NK-92 treated with Interleukin-12 subunit alpha and Interleukin-12 subunit beta, amount 100 ng/mL, for 24 hours (cell line): ENCODE results near the gene AQP7.
"Not testable (repeated sequence)": the region's sequence is repeated elsewhere in the genome, so short reads cannot be mapped to it uniquely, and the experiment has no call there.

Experiments used
- DNase-seq: peaks from one replicate; lab custom pipeline; 2025; lab: John Stamatoyannopoulos, UW

AQP7 gene

DNA sequence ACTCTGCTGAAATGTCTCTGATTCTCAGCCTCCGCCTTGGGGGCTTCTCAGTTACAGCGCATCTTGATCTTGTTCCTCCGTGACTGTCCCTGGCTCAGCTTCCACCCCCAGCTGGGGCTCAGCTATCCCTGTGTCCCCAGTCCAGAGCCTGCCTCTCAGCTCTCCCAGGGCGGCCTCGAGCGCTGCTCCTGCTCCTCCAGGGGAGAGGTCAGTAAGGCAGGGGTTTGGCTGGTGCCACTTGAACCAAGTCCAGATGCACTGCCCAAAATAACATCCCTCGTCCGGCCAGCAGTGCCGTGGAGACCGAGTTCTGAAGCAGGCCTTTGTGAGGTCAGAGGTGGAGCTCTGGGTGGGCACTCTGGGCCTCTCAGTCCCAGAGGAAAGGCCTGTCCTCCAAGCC, at the start of gene AQP7:
AQP7 (minus strand) TSS at position 198 of the 400 bp plus-strand sequence. CDS start 1,306 bp downstream, outside the sequence.
- not testable (repeated sequence) for DNase-seq

DNA sequence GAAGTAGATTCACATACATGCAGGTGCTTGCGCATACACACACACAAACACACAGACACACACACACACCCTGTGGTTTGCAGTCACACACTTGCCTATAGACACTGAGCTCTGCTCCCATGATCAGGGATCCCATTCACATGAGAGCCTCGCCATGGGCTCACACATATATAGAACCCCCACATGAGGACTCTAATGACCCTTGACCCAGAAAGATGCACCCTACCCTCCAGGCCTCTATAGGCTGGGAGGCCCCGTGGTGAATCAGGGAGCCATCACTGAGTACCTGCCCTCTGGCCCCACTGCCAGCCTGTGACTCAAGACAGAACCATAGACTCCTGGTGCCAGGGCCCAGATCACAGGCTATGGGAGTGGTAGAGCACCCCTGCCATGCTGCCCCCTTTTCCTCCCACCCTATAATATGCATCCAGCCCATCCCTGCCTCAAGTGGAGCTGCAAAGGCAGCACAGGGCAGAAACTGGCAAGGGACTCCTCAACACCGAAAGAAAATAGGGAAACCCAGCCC, 48.3 kb upstream of the AQP7 start:
- no peak for DNase-seq

DNA sequence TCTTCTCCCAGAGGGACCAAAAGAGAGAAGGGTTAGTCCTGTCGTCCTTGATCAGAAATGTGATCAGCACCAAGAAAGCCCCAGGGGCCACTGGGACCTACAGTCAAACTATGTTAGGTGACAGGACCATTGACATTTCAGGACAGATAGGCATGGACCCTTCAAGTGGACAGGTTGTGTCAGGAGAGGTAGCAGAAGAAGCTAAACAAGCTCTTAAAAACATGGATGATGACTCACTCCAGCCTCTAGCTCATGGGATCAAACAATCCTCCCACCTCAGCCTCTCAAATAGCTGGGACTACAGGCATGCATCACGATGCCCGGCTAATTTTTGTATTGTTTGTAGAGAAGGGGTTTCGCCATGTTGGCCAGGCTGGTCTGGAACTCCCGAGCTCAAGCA, 47.3 kb upstream of the AQP7 start:
- DNase-seq: no peak

GRCh38 chr9:33447799-33448553, 45.6 kb upstream of the AQP7 start:
- DNase-seq: no peak

DNA sequence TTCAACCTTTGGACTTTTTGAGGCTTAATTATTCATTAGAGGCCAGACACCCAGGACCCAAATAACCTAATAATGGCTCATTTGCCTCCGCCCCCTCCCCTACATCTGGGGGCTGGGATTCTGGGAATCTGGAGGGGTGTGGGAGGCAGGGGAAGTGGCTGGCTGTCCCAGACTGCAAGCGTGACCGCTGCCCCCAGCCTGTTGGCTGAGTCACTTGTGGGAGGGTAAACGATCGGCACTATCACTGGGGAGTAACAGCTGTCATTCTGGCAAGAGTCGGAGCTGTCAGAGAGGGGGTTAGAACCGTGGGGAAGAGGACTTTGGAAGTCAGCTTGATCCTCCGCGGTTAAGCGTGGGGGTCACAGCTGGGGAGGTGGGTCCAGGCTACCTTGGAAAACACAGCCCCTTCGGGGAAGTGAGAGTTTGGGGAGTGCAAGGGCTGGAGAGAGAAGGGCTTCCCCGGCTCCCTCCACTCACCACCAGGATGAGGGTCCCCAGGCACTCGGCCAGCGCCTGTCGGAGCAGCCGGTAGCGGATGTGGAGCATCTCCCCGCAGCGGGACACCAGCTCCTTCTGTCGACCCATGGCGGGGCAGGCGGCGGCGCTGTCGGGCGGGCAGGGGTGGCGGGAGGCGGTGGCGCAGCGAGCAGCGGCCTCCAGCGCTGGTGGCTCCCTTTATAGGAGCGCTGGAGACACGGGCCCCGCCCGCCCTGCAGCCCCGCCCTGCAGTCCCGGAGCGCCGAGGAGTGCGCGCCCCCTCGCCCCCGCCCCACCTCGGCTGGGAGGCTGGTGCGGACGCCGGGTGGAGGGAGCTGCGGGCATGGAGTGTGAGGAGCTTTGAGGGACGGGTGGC, 44.8 kb upstream of the AQP7 start, which contains the start of gene AQP3:
AQP3 (minus strand) TSS at position 648 of the 853 bp plus-strand sequence; CDS start at position 585, 63 bp downstream.
- no peak for DNase-seq

- DNase-seq: no peak
Measured at GRCh38 chr9:33446240-33446945, 44.0 kb upstream of the AQP7 start.

GRCh38 chr9:33445389-33446239, 43.2 kb upstream of the AQP7 start:
- DNase-seq: no peak

- no peak for DNase-seq
Measured at GRCh38 chr9:33443464-33444154, 41.2 kb upstream of the AQP7 start.

DNA sequence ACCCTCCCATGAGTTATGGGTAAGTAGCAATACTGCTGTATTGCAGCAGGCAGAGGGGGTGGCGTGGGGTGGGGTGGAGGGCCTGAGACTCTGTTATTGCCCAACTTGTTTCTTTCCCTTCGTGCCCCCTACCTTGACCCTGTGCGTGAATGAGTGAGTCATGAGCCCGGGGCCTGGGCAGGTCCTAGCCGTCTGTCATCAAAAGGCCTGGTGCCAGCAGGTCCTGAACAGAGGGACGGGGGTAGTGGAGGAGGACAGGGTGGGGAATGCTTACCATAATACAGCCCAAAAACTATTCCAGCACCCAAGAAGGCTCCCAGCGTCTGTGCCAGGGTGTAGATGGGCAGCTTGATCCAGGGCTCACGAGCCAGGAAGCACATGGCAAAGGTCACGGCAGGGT, 40.7 kb upstream of the AQP7 start:
- DNase-seq: no peak

GRCh38 chr9:33442125-33442524, 39.8 kb upstream of the AQP7 start:
- DNase-seq: no peak

- DNase-seq: no peak
Measured at GRCh38 chr9:33440609-33441008, 38.2 kb upstream of the AQP7 start.

DNA sequence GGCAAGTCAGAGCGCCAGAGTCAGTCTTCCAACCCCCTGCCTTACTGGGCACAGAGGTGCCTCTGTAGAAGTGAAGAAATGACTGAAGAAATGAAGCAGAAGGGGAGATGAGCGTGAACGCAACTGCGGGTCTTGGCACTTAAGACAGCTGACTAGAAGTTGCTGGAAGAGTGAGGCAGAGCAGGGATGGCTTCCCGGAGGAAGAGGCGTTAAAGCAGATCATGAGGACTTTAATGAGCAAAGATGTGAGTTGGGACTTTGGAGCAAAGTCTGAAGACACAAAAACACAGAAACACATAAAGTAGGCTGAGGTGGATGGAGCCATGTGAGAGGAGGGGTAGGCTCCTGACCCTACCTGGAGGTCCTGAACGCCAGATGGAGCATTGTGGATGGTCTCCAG, 37.8 kb upstream of the AQP7 start:
- no peak for DNase-seq

DNA sequence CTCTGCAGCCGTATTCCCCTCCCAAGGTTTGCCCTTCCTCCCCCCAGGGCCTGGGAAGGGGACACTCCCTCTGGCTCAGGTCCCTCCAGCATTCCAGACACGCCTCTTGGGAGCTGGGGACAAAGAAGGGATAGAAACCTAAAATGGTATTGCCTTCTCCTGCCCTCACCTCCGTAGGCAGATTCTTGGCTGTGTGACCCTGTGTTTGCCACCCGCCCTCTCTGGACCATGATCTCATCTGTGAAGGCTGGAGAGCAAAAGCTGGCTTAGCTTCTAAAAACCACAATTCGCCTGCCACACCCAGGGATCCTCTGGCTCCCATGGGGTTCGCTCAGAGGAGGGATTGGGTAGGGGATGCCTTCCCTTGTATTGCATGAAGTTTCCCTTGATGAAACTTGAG, 37.4 kb upstream of the AQP7 start:
- DNase-seq: no peak

DNA sequence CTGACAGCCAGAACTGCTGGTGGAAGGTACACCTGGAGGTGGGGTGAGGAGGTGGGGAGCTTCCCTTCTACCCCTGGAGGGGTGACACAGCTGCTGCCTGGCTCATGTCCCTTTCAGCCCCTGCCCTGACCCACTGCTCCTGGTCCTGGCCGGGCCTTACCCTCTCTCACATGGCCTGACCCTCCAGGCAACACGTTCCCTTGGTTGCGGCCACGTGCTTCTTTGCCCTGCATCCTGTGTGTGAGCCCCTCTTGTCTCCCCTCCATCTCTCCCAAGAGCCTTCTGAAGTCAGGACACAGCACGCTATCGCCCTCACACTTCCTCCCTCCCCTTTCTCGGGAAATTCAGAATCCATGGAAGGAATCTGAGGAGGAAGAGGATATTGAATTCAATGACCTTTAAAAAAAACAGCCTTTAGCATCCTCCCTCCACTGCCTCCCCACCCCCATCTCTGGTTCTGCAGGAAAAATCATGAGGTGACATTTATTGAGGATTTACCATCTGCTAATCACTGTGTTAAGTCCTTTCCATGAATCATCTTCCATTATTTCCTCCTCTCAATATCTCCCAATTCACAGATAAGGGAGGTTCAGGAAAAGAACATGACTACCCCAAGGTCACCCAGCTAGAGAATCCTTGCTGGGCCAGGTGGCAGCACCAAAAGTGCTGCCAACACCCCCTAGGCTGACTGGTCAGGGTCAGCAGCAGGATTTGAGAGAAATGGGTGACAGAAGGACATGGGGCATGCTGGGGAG, 36.7 kb upstream of the AQP7 start:
- DNase-seq: no peak

GRCh38 chr9:33437898-33438297, 35.5 kb upstream of the AQP7 start:
- DNase-seq: no peak

- DNase-seq: no peak
Measured at GRCh38 chr9:33437205-33437604, 34.8 kb upstream of the AQP7 start.

DNA sequence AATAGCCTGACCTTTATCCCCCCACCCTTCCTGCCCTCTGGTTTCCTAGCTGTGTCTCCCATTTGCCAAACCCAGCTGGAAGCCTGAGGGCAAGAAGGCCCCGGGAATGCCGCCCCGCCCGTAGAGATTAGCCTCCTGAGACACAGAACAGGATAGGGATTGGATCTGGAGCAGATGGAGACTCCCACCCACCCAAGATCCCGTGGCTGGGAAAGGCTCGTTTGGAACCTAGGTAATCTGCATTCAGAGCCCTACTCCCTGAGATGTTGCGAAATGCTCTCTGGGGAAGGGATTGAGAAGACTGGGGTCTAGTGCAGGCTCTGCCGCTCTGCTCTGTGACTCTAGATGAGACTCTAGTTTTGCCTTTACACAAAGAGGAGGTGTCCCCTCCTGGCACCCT, 34.1 kb upstream of the AQP7 start:
- no peak for DNase-seq

- no peak for DNase-seq
Measured at GRCh38 chr9:33435821-33436277, 33.5 kb upstream of the AQP7 start.

- DNase-seq: no peak
Measured at GRCh38 chr9:33434317-33435105, 32.1 kb upstream of the AQP7 start.
